Stimulated activated CD4-positive, alpha-beta T cell treated with anti-CD3 and anti-CD28 coated beads, Interleukin-1b, Interleukin-23, amount 100 ng/mL, for 1 hour (primary cell): ENCODE results near the gene IFNA14.
"Not testable (repeated sequence)": the region's sequence is repeated elsewhere in the genome, so short reads cannot be mapped to it uniquely, and the experiment has no call there.

Source experiments
- DNase-seq, 2 donors: peaks; one replicate each; pipeline ENCODE4 v3.0.0-alpha.2; 2020; ENCODE audit warnings: low read depth in 2 of 2

The IFNA14 gene

DNA sequence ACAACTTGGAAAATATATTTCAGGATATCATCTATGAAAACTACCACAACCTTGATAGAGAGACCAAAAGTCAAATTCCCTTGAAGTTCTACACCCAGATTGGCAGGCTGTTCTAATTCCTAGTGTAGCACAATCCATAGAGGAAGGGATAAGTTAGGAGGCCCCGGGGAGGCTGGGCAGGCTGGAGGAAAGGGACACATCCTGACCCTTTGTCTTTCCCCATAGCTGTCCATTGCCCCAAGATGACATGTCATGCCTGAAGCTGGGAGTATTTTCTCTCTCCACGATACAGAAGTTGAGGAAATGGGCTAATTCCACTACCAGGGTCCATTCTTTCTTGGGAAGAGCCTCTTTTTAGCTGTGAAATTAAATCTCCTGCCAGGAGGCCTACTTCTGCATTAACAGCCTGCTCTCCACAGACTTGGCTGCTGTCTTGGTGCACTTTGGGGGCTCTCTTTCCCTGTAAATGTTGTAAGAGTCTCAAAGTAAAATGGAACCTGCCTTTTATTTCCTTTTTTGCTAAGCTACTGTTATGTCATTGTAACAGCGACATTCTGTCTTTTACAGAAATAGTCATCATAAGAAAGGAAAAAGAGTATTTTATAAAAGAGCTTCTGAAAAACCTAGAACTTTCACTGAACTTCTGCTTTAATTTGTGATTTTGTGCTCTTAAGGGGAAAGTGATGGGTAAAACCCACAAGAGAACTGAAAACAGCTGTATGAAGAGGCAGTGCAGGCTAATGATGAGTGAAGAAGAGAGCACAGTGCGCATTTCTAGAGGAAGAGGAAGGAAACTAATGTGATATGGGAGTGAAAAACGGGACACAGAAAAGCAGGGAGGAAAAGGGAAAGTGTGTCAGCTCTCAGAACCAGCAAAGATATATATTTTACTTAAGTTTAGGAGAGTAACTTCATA lies 26.1 kb downstream of the IFNA14 start:
- not testable (repeated sequence) for DNase-seq

DNA sequence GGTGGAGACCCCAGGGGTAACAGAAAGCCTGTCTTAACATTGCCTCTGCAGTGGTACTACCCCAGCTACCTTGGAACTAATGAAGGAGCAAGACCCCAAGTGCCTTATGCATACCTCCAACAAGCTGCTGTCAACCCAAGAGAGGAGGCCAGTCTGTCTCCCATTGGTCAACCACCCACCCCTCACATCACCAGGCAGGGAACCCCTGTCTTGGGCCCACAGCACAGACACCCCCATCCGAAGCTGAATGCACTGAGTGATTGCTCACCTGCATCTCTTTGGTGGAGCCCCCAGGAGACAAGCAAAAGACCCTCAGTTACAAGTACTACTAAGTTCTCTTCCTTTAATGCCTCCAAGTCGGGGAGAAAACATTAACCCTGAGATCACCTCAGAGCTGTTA lies 27.6 kb downstream of the IFNA14 start:
- not testable (repeated sequence) for DNase-seq

DNA sequence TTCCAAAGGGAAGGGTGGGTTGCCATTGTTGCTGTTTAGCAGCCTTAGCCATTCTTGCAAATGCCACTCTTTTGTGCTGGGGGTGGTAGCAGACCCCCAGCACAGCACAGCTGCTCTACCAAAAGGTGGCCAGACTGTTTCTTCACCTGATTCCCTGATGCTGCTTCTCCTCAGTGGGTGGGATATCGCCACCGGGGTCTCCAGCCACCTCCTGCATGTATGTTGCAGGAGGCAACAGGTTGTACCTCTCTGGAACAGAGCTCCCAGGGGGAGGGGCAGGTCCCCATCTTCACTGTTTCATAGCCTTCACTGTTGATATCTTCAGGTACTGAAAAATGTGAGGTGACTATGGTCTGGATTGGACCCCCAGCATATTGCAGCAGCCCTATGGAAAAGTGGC lies 29.0 kb downstream of the IFNA14 start:
- DNase-seq = not testable (repeated sequence)

DNA sequence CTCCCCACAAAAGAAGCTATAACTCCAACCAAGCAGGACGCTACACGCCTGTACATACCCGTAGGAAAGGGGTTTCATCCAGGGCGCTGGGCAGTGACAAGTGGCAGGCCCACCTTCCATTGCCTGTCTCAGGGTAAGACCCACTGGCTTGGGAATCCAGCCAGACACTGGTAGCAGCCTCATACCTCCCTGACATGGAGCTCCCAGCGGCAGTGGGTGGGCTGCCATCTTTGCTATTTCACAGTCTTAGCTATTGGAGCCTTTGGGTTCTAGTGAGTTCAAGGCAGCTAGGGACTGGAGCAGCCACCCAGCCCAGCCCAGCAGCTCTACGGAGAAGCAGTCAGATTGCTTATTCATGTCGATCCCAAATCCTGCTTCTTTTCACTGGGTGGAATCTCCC lies 29.5 kb downstream of the IFNA14 start:
- no peak for DNase-seq

DNA sequence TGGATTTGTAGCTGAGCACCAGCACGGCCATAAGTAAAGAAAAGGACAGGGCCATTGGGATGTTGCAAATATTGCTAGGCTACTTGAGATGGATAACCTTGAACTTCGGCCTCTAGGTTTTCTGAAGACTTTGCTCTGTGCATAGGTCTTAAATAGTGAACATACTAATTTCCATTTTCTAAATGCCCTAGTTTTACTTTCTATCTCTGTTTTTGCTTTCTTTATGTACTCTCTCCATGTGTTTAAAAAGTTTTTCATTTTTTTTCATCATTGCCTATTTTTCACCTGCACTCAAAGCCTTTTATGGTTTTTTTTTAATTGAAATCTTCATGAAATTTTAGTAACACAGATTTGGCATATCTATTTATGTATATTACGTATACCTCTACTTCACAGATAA lies 32.8 kb downstream of the IFNA14 start, which contains the start of gene IFNA10:
TSS of gene IFNA10 (minus strand) at position 101 of the 400 bp plus-strand sequence. CDS start at position 55, 46 bp downstream.
- DNase-seq = not testable (repeated sequence)

DNA sequence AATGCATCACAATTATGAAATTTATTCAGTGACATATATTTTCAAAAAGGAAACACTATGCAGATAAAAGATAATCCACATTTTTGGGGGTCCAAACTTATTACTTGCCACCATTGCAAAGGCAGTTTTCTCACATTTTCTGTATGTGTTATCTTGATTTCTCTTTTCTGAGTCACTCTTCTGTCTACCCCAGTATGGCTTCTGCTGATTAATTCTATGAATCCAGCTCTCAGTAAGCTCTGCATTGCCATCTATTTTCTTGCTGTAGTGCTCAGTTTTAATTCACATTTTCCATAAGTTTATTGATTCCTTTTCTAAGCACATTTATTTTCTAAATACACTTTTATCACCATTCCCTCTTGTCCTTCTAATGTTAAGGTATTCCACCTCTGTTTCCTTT lies 34.6 kb downstream of the IFNA14 start:
- no peak for DNase-seq

DNA sequence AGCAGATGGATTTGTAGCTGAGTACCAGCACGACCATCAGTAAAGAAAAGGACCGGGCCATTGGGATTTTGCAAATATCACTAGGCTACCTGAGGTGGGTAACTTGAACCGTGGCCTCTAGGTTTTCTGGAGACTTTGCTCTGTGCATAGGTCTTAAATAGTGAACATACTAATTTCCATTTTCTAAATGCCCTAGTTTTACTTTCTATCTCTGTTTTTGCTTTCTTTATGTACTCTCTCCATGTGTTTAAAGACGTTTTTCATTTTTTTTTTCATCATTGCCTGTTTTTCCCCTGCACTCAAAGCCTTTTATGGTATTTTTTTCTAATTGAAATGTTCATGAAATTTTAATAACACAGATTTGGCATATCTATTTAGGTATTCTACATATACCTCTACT lies 37.7 kb downstream of the IFNA14 start, which contains the start of gene IFNA7:
TSS of gene IFNA7 (minus strand) at position 101 of the 400 bp plus-strand sequence. CDS start at position 61, 40 bp downstream.
- DNase-seq = not testable (repeated sequence)

DNA sequence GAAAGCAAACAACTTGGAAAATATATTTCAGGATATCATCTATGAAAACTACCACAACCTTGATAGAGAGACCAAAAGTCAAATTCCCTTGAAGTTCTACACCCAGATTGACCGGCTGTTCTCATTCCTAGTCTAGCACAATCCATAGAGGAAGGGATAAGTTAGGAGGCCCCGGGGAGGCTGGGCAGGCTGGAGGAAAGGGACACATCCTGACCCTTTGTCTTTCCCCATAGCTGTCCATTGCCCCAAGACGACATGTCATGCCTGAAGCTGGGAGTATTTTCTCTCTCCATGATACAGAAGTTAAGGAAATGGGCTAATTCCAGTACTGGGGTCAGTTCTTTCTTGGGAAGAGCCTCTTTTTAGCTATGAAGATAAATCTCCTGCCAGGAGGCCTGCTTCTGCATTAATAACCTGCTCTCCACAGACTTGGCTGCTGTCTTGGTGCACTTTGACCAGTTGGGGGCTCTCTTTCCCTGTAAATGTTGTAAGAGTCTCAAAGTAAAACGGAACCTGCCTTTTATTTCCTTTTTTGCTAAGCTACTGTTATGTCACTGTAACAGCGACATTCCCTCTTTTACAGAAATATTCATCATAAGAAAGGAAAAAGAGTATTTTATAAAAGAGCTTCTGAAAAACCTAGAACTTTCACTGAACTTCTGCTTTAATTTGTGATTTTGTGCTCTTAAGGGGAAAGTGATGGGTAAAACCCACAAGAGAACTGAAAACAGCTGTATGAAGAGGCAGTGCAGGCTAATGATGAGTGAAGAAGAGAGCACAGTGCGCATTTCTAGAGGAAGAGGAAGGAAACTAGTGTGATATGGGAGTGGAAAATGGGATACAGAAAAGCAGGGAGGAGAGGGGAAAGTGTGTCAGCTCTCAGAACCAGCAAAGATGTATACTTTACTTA lies 44.7 kb downstream of the IFNA14 start:
- not testable (repeated sequence) for DNase-seq
